ENCODE results near the gene GLO1.
"Not testable (repeated sequence)": the region's sequence is repeated elsewhere in the genome, so short reads cannot be mapped to it uniquely, and the experiment has no call there.

Gene GLO1

GRCh38 chr6:38708496-38708895, 5.6 kb upstream of the GLO1 start:
- no peaks in the 10 kb centered on the region for H3K4me1 ChIP-seq (ENCODE audit: insufficient read depth, low read length, severe bottlenecking)
- no peak overlapping the region for H3K9ac ChIP-seq (ENCODE audit: low read length)
- no peaks in the 10 kb centered on the region for H3F3A ChIP-seq (ENCODE audit: insufficient read depth, low read length)
- H3K9me3 ChIP-seq (ENCODE audit: low read length): no peaks in the 10 kb centered on the region
- H3K4me3 ChIP-seq (ENCODE audit: low read depth, low read length, poor library complexity, severe bottlenecking): no peak overlapping the region
- H3K36me3 ChIP-seq (ENCODE audit: insufficient read depth, low read length): no peaks in the 10 kb centered on the region
- H3K4me2 ChIP-seq (ENCODE audit: low read length): no peak overlapping the region
- H3K9me2 ChIP-seq (ENCODE audit: low read depth, low read length): no peaks in the 10 kb centered on the region
- H3K27ac ChIP-seq (ENCODE audit: low read depth, low read length, poor library complexity, severe bottlenecking): no peak overlapping the region
- H4K20me1 ChIP-seq (ENCODE audit: insufficient read depth, low read length): no peaks in the 10 kb centered on the region
- TF ChIP-seq EZH2 (IDR thresholded peaks at IDR 0.05; ENCODE audit: borderline replicate concordance, low read length): no peak
- no peak for TF ChIP-seq CTCF (IDR thresholded peaks at IDR 0.05; ENCODE audit: low read length)
- no peaks in the 10 kb centered on the region for H3K79me2 ChIP-seq (ENCODE audit: insufficient read depth, low read length)
- no peaks in the 10 kb centered on the region; the same call in 1 of the 2 replicates for H3K27me3 ChIP-seq (ENCODE audit: insufficient read depth, low read length)
- H2AFZ ChIP-seq (ENCODE audit: low read length): no peak overlapping the region

- TF ChIP-seq EZH2 (IDR thresholded peaks at IDR 0.05; ENCODE audit: borderline replicate concordance, low read length) (no peak), CTCF (IDR thresholded peaks at IDR 0.05; ENCODE audit: low read length) (no peak)
- no peaks in the 10 kb centered on the region for H3F3A ChIP-seq (ENCODE audit: insufficient read depth, low read length)
- no peak overlapping the region for H3K4me2 ChIP-seq (ENCODE audit: low read length)
Measured at GRCh38 chr6:38705924-38706323, 3.0 kb upstream of the GLO1 start.

GRCh38 chr6:38703949-38704590, 1.1 kb upstream of the GLO1 start:
- Histone ChIP-seq H3K9me3 (ENCODE audit: low read length) (peaks cover 4% of the 10 kb centered on the region), H3K79me2 (ENCODE audit: insufficient read depth, low read length) (peaks cover 17% of the 10 kb centered on the region), H4K20me1 (ENCODE audit: insufficient read depth, low read length) (no peaks in the 10 kb centered on the region), H3K27ac (ENCODE audit: low read depth, low read length, poor library complexity, severe bottlenecking) (no peak overlapping the region), H3K4me2 (ENCODE audit: low read length) (no peak overlapping the region), H3K36me3 (ENCODE audit: insufficient read depth, low read length) (peaks cover 24% of the 10 kb centered on the region), H3F3A (ENCODE audit: insufficient read depth, low read length) (no peaks in the 10 kb centered on the region), H3K4me3 (ENCODE audit: low read depth, low read length, poor library complexity, severe bottlenecking) (no peak overlapping the region), H3K4me1 (ENCODE audit: insufficient read depth, low read length, severe bottlenecking) (peaks cover 4% of the 10 kb centered on the region), H2AFZ (ENCODE audit: low read length) (peak overlapping the region; percentile 4; the same call in 1 of the 2 replicates), H3K27me3 (ENCODE audit: insufficient read depth, low read length) (no peaks in the 10 kb centered on the region; the same call in 1 of the 2 replicates), H3K9me2 (ENCODE audit: low read depth, low read length) (no peaks in the 10 kb centered on the region), H3K9ac (ENCODE audit: low read length) (no peak overlapping the region)
- no peak for TF ChIP-seq EZH2 (IDR thresholded peaks at IDR 0.05; ENCODE audit: borderline replicate concordance, low read length)

More at GRCh38 chr6:38705924-38706323, 3.0 kb upstream of the GLO1 start:
- no peaks in the 10 kb centered on the region for H3K9me2 ChIP-seq (ENCODE audit: low read depth, low read length)
- H3K4me1 ChIP-seq (ENCODE audit: insufficient read depth, low read length, severe bottlenecking): peaks cover 4% of the 10 kb centered on the region
- H3K36me3 ChIP-seq (ENCODE audit: insufficient read depth, low read length): peaks cover 8% of the 10 kb centered on the region
- no peaks in the 10 kb centered on the region for H4K20me1 ChIP-seq (ENCODE audit: insufficient read depth, low read length)
- H3K27me3 ChIP-seq (ENCODE audit: insufficient read depth, low read length): no peaks in the 10 kb centered on the region; the same call in 1 of the 2 replicates
- H3K79me2 ChIP-seq (ENCODE audit: insufficient read depth, low read length): peaks cover 8% of the 10 kb centered on the region
- H2AFZ ChIP-seq (ENCODE audit: low read length): no peak overlapping the region
- H3K27ac ChIP-seq (ENCODE audit: low read depth, low read length, poor library complexity, severe bottlenecking): no peak overlapping the region
- no peak overlapping the region for H3K4me3 ChIP-seq (ENCODE audit: low read depth, low read length, poor library complexity, severe bottlenecking)
- H3K9ac ChIP-seq (ENCODE audit: low read length): no peak overlapping the region
- H3K9me3 ChIP-seq (ENCODE audit: low read length): no peaks in the 10 kb centered on the region

- Histone ChIP-seq H3K4me2 (ENCODE audit: low read length) (peak overlapping the region; percentile 37; the same call in 1 of the 2 replicates), H3K9me2 (ENCODE audit: low read depth, low read length) (no peaks in the 10 kb centered on the region), H3K4me3 (ENCODE audit: low read depth, low read length, poor library complexity, severe bottlenecking) (peak overlapping the region; percentile 72), H3F3A (ENCODE audit: insufficient read depth, low read length) (no peaks in the 10 kb centered on the region), H3K27me3 (ENCODE audit: insufficient read depth, low read length) (no peaks in the 10 kb centered on the region), H4K20me1 (ENCODE audit: insufficient read depth, low read length) (no peaks in the 10 kb centered on the region), H3K27ac (ENCODE audit: low read depth, low read length, poor library complexity, severe bottlenecking) (no peak overlapping the region), H2AFZ (ENCODE audit: low read length) (no peak overlapping the region), H3K9me3 (ENCODE audit: low read length) (peaks cover 4% of the 10 kb centered on the region), H3K36me3 (ENCODE audit: insufficient read depth, low read length) (peaks cover 40% of the 10 kb centered on the region), H3K9ac (ENCODE audit: low read length) (no peak overlapping the region), H3K4me1 (ENCODE audit: insufficient read depth, low read length, severe bottlenecking) (peaks cover 4% of the 10 kb centered on the region), H3K79me2 (ENCODE audit: insufficient read depth, low read length) (peaks cover 37% of the 10 kb centered on the region)
- TF ChIP-seq CTCF (IDR thresholded peaks at IDR 0.05; ENCODE audit: low read length): no peak
- TF ChIP-seq EZH2 (IDR thresholded peaks at IDR 0.05; ENCODE audit: borderline replicate concordance, low read length): no peak
Measured at GRCh38 chr6:38701551-38701950, 1.4 kb downstream of the GLO1 start.

- H3F3A ChIP-seq (ENCODE audit: insufficient read depth, low read length); H2AFZ ChIP-seq (ENCODE audit: low read length); H3K4me1 ChIP-seq (ENCODE audit: insufficient read depth, low read length, severe bottlenecking); H3K27me3 ChIP-seq (ENCODE audit: insufficient read depth, low read length); H3K9me3 ChIP-seq (ENCODE audit: low read length); H3K4me3 ChIP-seq (ENCODE audit: low read depth, low read length, poor library complexity, severe bottlenecking); H3K9me2 ChIP-seq (ENCODE audit: low read depth, low read length); H3K9ac ChIP-seq (ENCODE audit: low read length); H3K27ac ChIP-seq (ENCODE audit: low read depth, low read length, poor library complexity, severe bottlenecking); H3K4me2 ChIP-seq (ENCODE audit: low read length); H4K20me1 ChIP-seq (ENCODE audit: insufficient read depth, low read length): not testable (repeated sequence)
- Histone ChIP-seq H3K79me2 (ENCODE audit: insufficient read depth, low read length) (peaks cover 52% of the 10 kb centered on the region), H3K36me3 (ENCODE audit: insufficient read depth, low read length) (peaks cover 55% of the 10 kb centered on the region)
Measured at GRCh38 chr6:38699702-38700101, 3.2 kb downstream of the GLO1 start.

Data from OCI-LY1 (cell line).